ENCODE results near the gene TIGD1. TPM values are rescaled to one million over a fixed set of nuclear protein-coding genes. Genes with fewer than 3 reads are reported as not detected.
"Not testable (repeated sequence)": the region's sequence is repeated elsewhere in the genome, so short reads cannot be mapped to it uniquely, and the experiment has no call there.

Gene TIGD1
- polyA plus RNA-seq, 1 donor (not counting 4 experiments of a cell fraction or from before 2014, with no cell fraction given): 2.3 TPM

- Histone ChIP-seq H3K27ac (ENCODE audit: control insufficient read depth, insufficient read depth, low read length) (no peak overlapping the region), H4K20me1 (ENCODE audit: control insufficient read depth, extremely low read depth, insufficient read depth, low read length) (no peaks in the 10 kb centered on the region), H3K9me1 (ENCODE audit: control insufficient read depth, extremely low read depth, insufficient read depth, low read length) (no peaks in the 10 kb centered on the region), H3K36me3 (ENCODE audit: control insufficient read depth in 2 of 2, extremely low read depth in 1 of 2, insufficient read depth in 2 of 2, low read length in 2 of 2) (no peaks in the 10 kb centered on the region), H2AFZ (ENCODE audit: control insufficient read depth, low read length) (no peak overlapping the region), H3K27me3 (ENCODE audit: control insufficient read depth, extremely low read depth, insufficient read depth, low read length) (no peaks in the 10 kb centered on the region), H3K79me2 (ENCODE audit: control insufficient read depth, insufficient read depth, low read length) (no peaks in the 10 kb centered on the region), H3K4me3 (ENCODE audit: control insufficient read depth in 2 of 3, extremely low read depth in 1 of 3, insufficient read depth in 2 of 3, low read depth in 1 of 3, low read length in 3 of 3) (no peak overlapping the region), H3K4me2 (ENCODE audit: control insufficient read depth, extremely low read depth, insufficient read depth, low read depth, low read length) (no peak overlapping the region), H3K9ac (ENCODE audit: control insufficient read depth, extremely low read depth, insufficient read depth, low read length) (no peak overlapping the region), H3K9me3 (ENCODE audit: control insufficient read depth, low read depth, low read length) (no peaks in the 10 kb centered on the region), H3K4me1 (ENCODE audit: control insufficient read depth, extremely low read depth, insufficient read depth, low read length) (peaks cover under 1% of the 10 kb centered on the region)
- FAIRE-seq (no peak), DNase-seq (ENCODE audit: low read depth, low spot score) (no peak)
- dilution Hi-C loops (cut with MboI; ENCODE audit: extremely low pct_ligation_motif_present, low sequenced_read_pairs): no loop called here
- TF ChIP-seq CTCF (optimal IDR thresholded peaks at IDR 0.05 in 1 of 3, IDR thresholded peaks at IDR 0.05 in 1 of 3, conservative IDR thresholded peaks at IDR 0.05 in 1 of 3; ENCODE audit: extremely low read depth in 1 of 3, insufficient read depth in 2 of 3, low read length in 3 of 3) (no peak), EZH2 (IDR thresholded peaks at IDR 0.05; ENCODE audit: low read length) (no peak)
Observed at GRCh38 chr2:232533944-232534710, 16.2 kb downstream of the TIGD1 start.

GRCh38 chr2:232532821-232533220, 17.5 kb downstream of the TIGD1 start:
- H3K27ac ChIP-seq (ENCODE audit: control insufficient read depth, insufficient read depth, low read length); H3K4me1 ChIP-seq (ENCODE audit: control insufficient read depth, extremely low read depth, insufficient read depth, low read length); H3K79me2 ChIP-seq (ENCODE audit: control insufficient read depth, insufficient read depth, low read length); FAIRE-seq; H3K27me3 ChIP-seq (ENCODE audit: control insufficient read depth, extremely low read depth, insufficient read depth, low read length); DNase-seq (ENCODE audit: low read depth, low spot score); H3K9ac ChIP-seq (ENCODE audit: control insufficient read depth, extremely low read depth, insufficient read depth, low read length); H2AFZ ChIP-seq (ENCODE audit: control insufficient read depth, low read length); H3K4me3 ChIP-seq (ENCODE audit: control insufficient read depth in 2 of 3, extremely low read depth in 1 of 3, insufficient read depth in 2 of 3, low read depth in 1 of 3, low read length in 3 of 3); H3K9me1 ChIP-seq (ENCODE audit: control insufficient read depth, extremely low read depth, insufficient read depth, low read length); H3K36me3 ChIP-seq (ENCODE audit: control insufficient read depth in 2 of 2, extremely low read depth in 1 of 2, insufficient read depth in 2 of 2, low read length in 2 of 2); dilution Hi-C loops (cut with MboI; ENCODE audit: extremely low pct_ligation_motif_present, low sequenced_read_pairs); H3K4me2 ChIP-seq (ENCODE audit: control insufficient read depth, extremely low read depth, insufficient read depth, low read depth, low read length); H3K9me3 ChIP-seq (ENCODE audit: control insufficient read depth, low read depth, low read length); H4K20me1 ChIP-seq (ENCODE audit: control insufficient read depth, extremely low read depth, insufficient read depth, low read length): not testable (repeated sequence)

- Histone ChIP-seq H2AFZ (ENCODE audit: control insufficient read depth, low read length) (no peak overlapping the region), H4K20me1 (ENCODE audit: control insufficient read depth, extremely low read depth, insufficient read depth, low read length) (no peaks in the 10 kb centered on the region), H3K4me3 (ENCODE audit: control insufficient read depth in 2 of 3, extremely low read depth in 1 of 3, insufficient read depth in 2 of 3, low read depth in 1 of 3, low read length in 3 of 3) (no peak overlapping the region), H3K9me1 (ENCODE audit: control insufficient read depth, extremely low read depth, insufficient read depth, low read length) (no peaks in the 10 kb centered on the region), H3K27ac (ENCODE audit: control insufficient read depth, insufficient read depth, low read length) (no peak overlapping the region), H3K79me2 (ENCODE audit: control insufficient read depth, insufficient read depth, low read length) (no peaks in the 10 kb centered on the region), H3K9ac (ENCODE audit: control insufficient read depth, extremely low read depth, insufficient read depth, low read length) (no peak overlapping the region), H3K36me3 (ENCODE audit: control insufficient read depth in 2 of 2, extremely low read depth in 1 of 2, insufficient read depth in 2 of 2, low read length in 2 of 2) (no peaks in the 10 kb centered on the region), H3K9me3 (ENCODE audit: control insufficient read depth, low read depth, low read length) (no peaks in the 10 kb centered on the region), H3K27me3 (ENCODE audit: control insufficient read depth, extremely low read depth, insufficient read depth, low read length) (no peaks in the 10 kb centered on the region), H3K4me2 (ENCODE audit: control insufficient read depth, extremely low read depth, insufficient read depth, low read depth, low read length) (no peak overlapping the region), H3K4me1 (ENCODE audit: control insufficient read depth, extremely low read depth, insufficient read depth, low read length) (no peaks in the 10 kb centered on the region)
- no peak for DNase-seq (ENCODE audit: low read depth, low spot score)
- FAIRE-seq: no peak
- dilution Hi-C loops (cut with MboI; ENCODE audit: extremely low pct_ligation_motif_present, low sequenced_read_pairs): no loop called here
- no peak for TF ChIP-seq CTCF (optimal IDR thresholded peaks at IDR 0.05 in 1 of 3, IDR thresholded peaks at IDR 0.05 in 1 of 3, conservative IDR thresholded peaks at IDR 0.05 in 1 of 3; ENCODE audit: extremely low read depth in 1 of 3, insufficient read depth in 2 of 3, low read length in 3 of 3)
- TF ChIP-seq EZH2 (IDR thresholded peaks at IDR 0.05; ENCODE audit: low read length): no peak
Observed at GRCh38 chr2:232532419-232532818, 17.9 kb downstream of the TIGD1 start.

Data from keratinocyte (primary cell).